WTC11 (cell line): ENCODE data around the gene MGRN1. TPM values are rescaled to one million over a fixed set of nuclear protein-coding genes. Genes with fewer than 3 reads are reported as not detected.

ENCODE experiments used
- ARID4B ChIP-seq: sonication (generic); formaldehyde crosslinking; IDR thresholded peaks from 2 replicates; pipeline ENCODE4 v1.8.0; 2023; ENCODE audit warnings: missing genetic modification reagents, mild to moderate bottlenecking, borderline replicate concordance
- FOXP1 ChIP-seq: sonication (generic); formaldehyde crosslinking; IDR thresholded peaks from 2 replicates; pipeline ENCODE4 v1.8.0; 2022; ENCODE audit warnings: missing genetic modification reagents, mild to moderate bottlenecking, moderate library complexity, borderline replicate concordance
- HMGA2 ChIP-seq: fragments of 250-450 bp; sonication (Bioruptor Pico); IDR thresholded peaks from 2 replicates; pipeline ENCODE4 v1.4.0; 2021; ENCODE audit warnings: mild to moderate bottlenecking, moderate library complexity
- KAT7 ChIP-seq: sonication (generic); formaldehyde crosslinking; IDR thresholded peaks from 2 replicates; pipeline ENCODE4 v1.8.1; 2023; ENCODE audit warnings: missing genetic modification reagents, mild to moderate bottlenecking, borderline replicate concordance
- NFYB ChIP-seq: sonication (generic); formaldehyde crosslinking; conservative IDR thresholded peaks from 2 replicates; pipeline ENCODE4 v1.8.0; 2022; ENCODE audit warnings: low read depth, missing genetic modification reagents
- SMAD3 ChIP-seq: sonication (generic); formaldehyde crosslinking; IDR thresholded peaks from 2 replicates; pipeline ENCODE4 v1.8.0; 2022; ENCODE audit warnings: missing genetic modification reagents, mild to moderate bottlenecking, borderline replicate concordance
- SP1 ChIP-seq: sonication (generic); formaldehyde crosslinking; conservative IDR thresholded peaks from 2 replicates; pipeline ENCODE4 v1.8.1; 2022; ENCODE audit warnings: missing genetic modification reagents
- TEAD1 ChIP-seq: sonication (generic); formaldehyde crosslinking; IDR thresholded peaks from 2 replicates; pipeline ENCODE4 v1.8.0; 2022; ENCODE audit warnings: mild to moderate bottlenecking, missing genetic modification reagents
- ZNF263 ChIP-seq: sonication (generic); formaldehyde crosslinking; IDR thresholded peaks from 2 replicates; pipeline ENCODE4 v1.8.1; 2022; ENCODE audit warnings: low read depth, mild to moderate bottlenecking, moderate library complexity, missing genetic modification reagents
- ZNF396 ChIP-seq: fragments of 250-450 bp; sonication (Bioruptor Pico); IDR thresholded peaks from 2 replicates; pipeline ENCODE4 v1.8.0; 2021; ENCODE audit warnings: mild to moderate bottlenecking, moderate library complexity, borderline replicate concordance
- ZNF416 ChIP-seq: fragments of 250-450 bp; sonication (Bioruptor Pico); IDR thresholded peaks from 2 replicates; pipeline ENCODE4 v1.9.0; 2021; ENCODE audit warnings: mild to moderate bottlenecking, inconsistent platforms
- ZNF671 ChIP-seq: fragments of 250-450 bp; sonication (Bioruptor Pico); IDR thresholded peaks from 2 replicates; pipeline ENCODE4 v1.8.0; 2021; ENCODE audit warnings: mild to moderate bottlenecking
- total RNA-seq: library from RNA; stranded (reverse); gene quantifications from 3 replicates; pipeline ENCODE4 v1.2.3, GENCODE V29; 2021
- TF ChIP-seq, protein P1 (sequence below): sonication (generic); formaldehyde crosslinking; IDR thresholded peaks from 2 replicates; pipeline ENCODE4 v1.8.0; 2022; ENCODE audit warnings: mild to moderate bottlenecking, missing genetic modification reagents
- TF ChIP-seq, protein P2 (sequence below): sonication (generic); formaldehyde crosslinking; IDR thresholded peaks from 2 replicates; pipeline ENCODE4 v1.8.0; 2022; ENCODE audit warnings: missing genetic modification reagents
- TF ChIP-seq, protein P3 (sequence below): sonication (generic); formaldehyde crosslinking; IDR thresholded peaks from 2 replicates; pipeline ENCODE4 v1.8.1; 2022; ENCODE audit warnings: missing genetic modification reagents, borderline replicate concordance
- TF ChIP-seq, protein P4 (sequence below): sonication (generic); formaldehyde crosslinking; IDR thresholded peaks from 2 replicates; pipeline ENCODE4 v1.8.0; 2023; ENCODE audit warnings: mild to moderate bottlenecking, missing genetic modification reagents

MGRN1 gene
- total RNA-seq, 1 experiment from 2014 or later = 88.8 TPM

- TF ChIP-seq ARID4B (no peak), SP1 (CRISPR knock-in tag) (no peak), TEAD1 (CRISPR knock-in tag) (no peak), SMAD3 (CRISPR knock-in tag) (no peak), ZNF263 (CRISPR knock-in tag) (no peak), ZNF416 (CRISPR knock-in tag) (no peak), FOXP1 (CRISPR knock-in tag) (no peak), KAT7 (no peak), ZNF671 (no peak), ZNF396 (CRISPR knock-in tag) (no peak), NFYB (CRISPR knock-in tag) (no peak), HMGA2 (CRISPR knock-in tag) (no peak)
- TF ChIP-seq, protein P1, sequence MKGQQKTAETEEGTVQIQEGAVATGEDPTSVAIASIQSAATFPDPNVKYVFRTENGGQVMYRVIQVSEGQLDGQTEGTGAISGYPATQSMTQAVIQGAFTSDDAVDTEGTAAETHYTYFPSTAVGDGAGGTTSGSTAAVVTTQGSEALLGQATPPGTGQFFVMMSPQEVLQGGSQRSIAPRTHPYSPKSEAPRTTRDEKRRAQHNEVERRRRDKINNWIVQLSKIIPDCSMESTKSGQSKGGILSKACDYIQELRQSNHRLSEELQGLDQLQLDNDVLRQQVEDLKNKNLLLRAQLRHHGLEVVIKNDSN (CRISPR knock-in tag) = no peak
- TF ChIP-seq, protein P2, sequence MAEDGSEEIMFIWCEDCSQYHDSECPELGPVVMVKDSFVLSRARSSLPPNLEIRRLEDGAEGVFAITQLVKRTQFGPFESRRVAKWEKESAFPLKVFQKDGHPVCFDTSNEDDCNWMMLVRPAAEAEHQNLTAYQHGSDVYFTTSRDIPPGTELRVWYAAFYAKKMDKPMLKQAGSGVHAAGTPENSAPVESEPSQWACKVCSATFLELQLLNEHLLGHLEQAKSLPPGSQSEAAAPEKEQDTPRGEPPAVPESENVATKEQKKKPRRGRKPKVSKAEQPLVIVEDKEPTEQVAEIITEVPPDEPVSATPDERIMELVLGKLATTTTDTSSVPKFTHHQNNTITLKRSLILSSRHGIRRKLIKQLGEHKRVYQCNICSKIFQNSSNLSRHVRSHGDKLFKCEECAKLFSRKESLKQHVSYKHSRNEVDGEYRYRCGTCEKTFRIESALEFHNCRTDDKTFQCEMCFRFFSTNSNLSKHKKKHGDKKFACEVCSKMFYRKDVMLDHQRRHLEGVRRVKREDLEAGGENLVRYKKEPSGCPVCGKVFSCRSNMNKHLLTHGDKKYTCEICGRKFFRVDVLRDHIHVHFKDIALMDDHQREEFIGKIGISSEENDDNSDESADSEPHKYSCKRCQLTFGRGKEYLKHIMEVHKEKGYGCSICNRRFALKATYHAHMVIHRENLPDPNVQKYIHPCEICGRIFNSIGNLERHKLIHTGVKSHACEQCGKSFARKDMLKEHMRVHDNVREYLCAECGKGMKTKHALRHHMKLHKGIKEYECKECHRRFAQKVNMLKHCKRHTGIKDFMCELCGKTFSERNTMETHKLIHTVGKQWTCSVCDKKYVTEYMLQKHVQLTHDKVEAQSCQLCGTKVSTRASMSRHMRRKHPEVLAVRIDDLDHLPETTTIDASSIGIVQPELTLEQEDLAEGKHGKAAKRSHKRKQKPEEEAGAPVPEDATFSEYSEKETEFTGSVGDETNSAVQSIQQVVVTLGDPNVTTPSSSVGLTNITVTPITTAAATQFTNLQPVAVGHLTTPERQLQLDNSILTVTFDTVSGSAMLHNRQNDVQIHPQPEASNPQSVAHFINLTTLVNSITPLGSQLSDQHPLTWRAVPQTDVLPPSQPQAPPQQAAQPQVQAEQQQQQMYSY (CRISPR knock-in tag) = no peak
- TF ChIP-seq, protein P3, sequence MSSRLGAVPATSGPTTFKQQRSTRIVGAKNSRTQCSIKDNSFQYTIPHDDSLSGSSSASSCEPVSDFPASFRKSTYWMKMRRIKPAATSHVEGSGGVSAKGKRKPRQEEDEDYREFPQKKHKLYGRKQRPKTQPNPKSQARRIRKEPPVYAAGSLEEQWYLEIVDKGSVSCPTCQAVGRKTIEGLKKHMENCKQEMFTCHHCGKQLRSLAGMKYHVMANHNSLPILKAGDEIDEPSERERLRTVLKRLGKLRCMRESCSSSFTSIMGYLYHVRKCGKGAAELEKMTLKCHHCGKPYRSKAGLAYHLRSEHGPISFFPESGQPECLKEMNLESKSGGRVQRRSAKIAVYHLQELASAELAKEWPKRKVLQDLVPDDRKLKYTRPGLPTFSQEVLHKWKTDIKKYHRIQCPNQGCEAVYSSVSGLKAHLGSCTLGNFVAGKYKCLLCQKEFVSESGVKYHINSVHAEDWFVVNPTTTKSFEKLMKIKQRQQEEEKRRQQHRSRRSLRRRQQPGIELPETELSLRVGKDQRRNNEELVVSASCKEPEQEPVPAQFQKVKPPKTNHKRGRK (CRISPR knock-in tag) = no peak
- TF ChIP-seq, protein P4, sequence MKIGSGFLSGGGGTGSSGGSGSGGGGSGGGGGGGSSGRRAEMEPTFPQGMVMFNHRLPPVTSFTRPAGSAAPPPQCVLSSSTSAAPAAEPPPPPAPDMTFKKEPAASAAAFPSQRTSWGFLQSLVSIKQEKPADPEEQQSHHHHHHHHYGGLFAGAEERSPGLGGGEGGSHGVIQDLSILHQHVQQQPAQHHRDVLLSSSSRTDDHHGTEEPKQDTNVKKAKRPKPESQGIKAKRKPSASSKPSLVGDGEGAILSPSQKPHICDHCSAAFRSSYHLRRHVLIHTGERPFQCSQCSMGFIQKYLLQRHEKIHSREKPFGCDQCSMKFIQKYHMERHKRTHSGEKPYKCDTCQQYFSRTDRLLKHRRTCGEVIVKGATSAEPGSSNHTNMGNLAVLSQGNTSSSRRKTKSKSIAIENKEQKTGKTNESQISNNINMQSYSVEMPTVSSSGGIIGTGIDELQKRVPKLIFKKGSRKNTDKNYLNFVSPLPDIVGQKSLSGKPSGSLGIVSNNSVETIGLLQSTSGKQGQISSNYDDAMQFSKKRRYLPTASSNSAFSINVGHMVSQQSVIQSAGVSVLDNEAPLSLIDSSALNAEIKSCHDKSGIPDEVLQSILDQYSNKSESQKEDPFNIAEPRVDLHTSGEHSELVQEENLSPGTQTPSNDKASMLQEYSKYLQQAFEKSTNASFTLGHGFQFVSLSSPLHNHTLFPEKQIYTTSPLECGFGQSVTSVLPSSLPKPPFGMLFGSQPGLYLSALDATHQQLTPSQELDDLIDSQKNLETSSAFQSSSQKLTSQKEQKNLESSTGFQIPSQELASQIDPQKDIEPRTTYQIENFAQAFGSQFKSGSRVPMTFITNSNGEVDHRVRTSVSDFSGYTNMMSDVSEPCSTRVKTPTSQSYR (CRISPR knock-in tag) = no peak
These were observed 40.7 kb upstream of the MGRN1 start (continued) for GRCh38 chr16:4583906-4584305.
